ENCODE measurements around the gene GNA14. TPM values are rescaled to one million over a fixed set of nuclear protein-coding genes. Genes with fewer than 3 reads are reported as not detected.
A peak's percentile ranks its signal among the peaks of the same experiment; 100 is the strongest.
"Not testable (repeated sequence)": the region's sequence is repeated elsewhere in the genome, so short reads cannot be mapped to it uniquely, and the experiment has no call there.

Gene GNA14
- total RNA-seq, 1 experiment from 2014 or later, result not detected

GRCh38 chr9:77651203-77651602 lies 3.1 kb upstream of the GNA14 start:
- no peaks in the 10 kb centered on the region for H3K27me3 ChIP-seq
- no peak for DNase-seq
- H3K4me3 ChIP-seq, result no peak overlapping the region

GRCh38 chr9:77649109-77649812 lies 1.1 kb upstream of the GNA14 start:
- Histone ChIP-seq H3K9me3 (no peaks in the 10 kb centered on the region), H3K4me3 (no peak overlapping the region), H3K27me3 (no peaks in the 10 kb centered on the region), H3K36me3 (no peaks in the 10 kb centered on the region)
- no peak for DNase-seq

More at GRCh38 chr9:77651203-77651602, 3.1 kb upstream of the GNA14 start:
- Histone ChIP-seq H3K9me3 (no peaks in the 10 kb centered on the region), H3K36me3 (no peaks in the 10 kb centered on the region)

GRCh38 chr9:77647267-77648233 lies 572 bp downstream of the GNA14 start:
- DNase-seq, result no peak
- H3K4me3 ChIP-seq, result no peak overlapping the region
- no peaks in the 10 kb centered on the region for H3K36me3 ChIP-seq
- H3K27me3 ChIP-seq, result no peaks in the 10 kb centered on the region
- no peaks in the 10 kb centered on the region for H3K9me3 ChIP-seq

GRCh38 chr9:77643871-77644270 lies 4.3 kb downstream of the GNA14 start:
- H3K36me3 ChIP-seq, result no peaks in the 10 kb centered on the region
- no peaks in the 10 kb centered on the region for H3K9me3 ChIP-seq
- no peak for DNase-seq
- H3K27me3 ChIP-seq, result no peaks in the 10 kb centered on the region
- H3K4me3 ChIP-seq, result no peak overlapping the region

- H3K4me3 ChIP-seq, result no peak overlapping the region
- H3K36me3 ChIP-seq, result no peaks in the 10 kb centered on the region
- no peak for DNase-seq
- H3K27me3 ChIP-seq, result no peaks in the 10 kb centered on the region
- no peaks in the 10 kb centered on the region for H3K9me3 ChIP-seq
Observed at GRCh38 chr9:77640741-77641580, 7.2 kb downstream of the GNA14 start.

GRCh38 chr9:77632652-77633051 lies 15.5 kb downstream of the GNA14 start:
- no peak for DNase-seq
- no peaks in the 10 kb centered on the region for H3K27me3 ChIP-seq
- H3K36me3 ChIP-seq, result no peaks in the 10 kb centered on the region
- no peak overlapping the region for H3K4me3 ChIP-seq
- H3K9me3 ChIP-seq, result no peaks in the 10 kb centered on the region

- DNase-seq, H3K36me3 ChIP-seq, H3K27me3 ChIP-seq, H3K9me3 ChIP-seq, H3K4me3 ChIP-seq: not testable (repeated sequence)
Observed at GRCh38 chr9:77628864-77629263, 19.3 kb downstream of the GNA14 start.

- peak; percentile 33 for DNase-seq
- Histone ChIP-seq H3K27me3 (no peaks in the 10 kb centered on the region), H3K9me3 (no peaks in the 10 kb centered on the region), H3K4me3 (no peak overlapping the region), H3K36me3 (no peaks in the 10 kb centered on the region)
Observed at GRCh38 chr9:77616191-77616590, 31.9 kb downstream of the GNA14 start.

GRCh38 chr9:77614645-77615044 lies 33.5 kb downstream of the GNA14 start:
- no peaks in the 10 kb centered on the region for H3K27me3 ChIP-seq
- no peak for DNase-seq

GRCh38 chr9:77606526-77606925 lies 41.6 kb downstream of the GNA14 start:
- no peaks in the 10 kb centered on the region for H3K36me3 ChIP-seq
- no peaks in the 10 kb centered on the region for H3K27me3 ChIP-seq
- no peaks in the 10 kb centered on the region for H3K9me3 ChIP-seq
- no peak for DNase-seq
- no peak overlapping the region for H3K4me3 ChIP-seq

More at GRCh38 chr9:77614645-77615044, 33.5 kb downstream of the GNA14 start:
- Histone ChIP-seq H3K4me3 (no peak overlapping the region), H3K36me3 (no peaks in the 10 kb centered on the region), H3K9me3 (no peaks in the 10 kb centered on the region)

- Histone ChIP-seq H3K36me3 (no peaks in the 10 kb centered on the region), H3K9me3 (no peaks in the 10 kb centered on the region), H3K4me3 (no peak overlapping the region), H3K27me3 (no peaks in the 10 kb centered on the region)
- DNase-seq, result no peak
Observed at GRCh38 chr9:77605449-77606220, 42.5 kb downstream of the GNA14 start.

- no peaks in the 10 kb centered on the region for H3K9me3 ChIP-seq
- H3K36me3 ChIP-seq, result no peaks in the 10 kb centered on the region
- no peaks in the 10 kb centered on the region for H3K27me3 ChIP-seq
- no peak for DNase-seq
- H3K4me3 ChIP-seq, result no peak overlapping the region
Observed at GRCh38 chr9:77604316-77604715, 43.8 kb downstream of the GNA14 start.

GRCh38 chr9:77602852-77603251 lies 45.3 kb downstream of the GNA14 start:
- DNase-seq, result peak; percentile 13
- Histone ChIP-seq H3K36me3 (no peaks in the 10 kb centered on the region), H3K27me3 (no peaks in the 10 kb centered on the region), H3K9me3 (no peaks in the 10 kb centered on the region), H3K4me3 (no peak overlapping the region)

- Histone ChIP-seq H3K27me3 (no peaks in the 10 kb centered on the region), H3K36me3 (no peaks in the 10 kb centered on the region), H3K9me3 (no peaks in the 10 kb centered on the region), H3K4me3 (no peak overlapping the region)
- no peak for DNase-seq
Observed at GRCh38 chr9:77601476-77602099, 46.5 kb downstream of the GNA14 start.

- no peak for DNase-seq
- no peaks in the 10 kb centered on the region for H3K9me3 ChIP-seq
Observed at GRCh38 chr9:77600810-77601209, 47.3 kb downstream of the GNA14 start.

GRCh38 chr9:77599492-77599891 lies 48.6 kb downstream of the GNA14 start:
- H3K36me3 ChIP-seq, result no peaks in the 10 kb centered on the region
- DNase-seq, result peak; percentile 16
- H3K27me3 ChIP-seq, result no peaks in the 10 kb centered on the region
- no peak overlapping the region for H3K4me3 ChIP-seq
- H3K9me3 ChIP-seq, result no peaks in the 10 kb centered on the region

More at GRCh38 chr9:77600810-77601209, 47.3 kb downstream of the GNA14 start:
- H3K36me3 ChIP-seq, result no peaks in the 10 kb centered on the region
- no peak overlapping the region for H3K4me3 ChIP-seq
- no peaks in the 10 kb centered on the region for H3K27me3 ChIP-seq

Measured in MG63 (cell line).